Measurements from ENCODE around the gene SPDYE3.
"Not testable (repeated sequence)": the region's sequence is repeated elsewhere in the genome, so short reads cannot be mapped to it uniquely, and the experiment has no call there.

GRCh38 chr7:100268882-100269281 lies 38.6 kb upstream of the SPDYE3 start:
- not testable (repeated sequence) for TF ChIP-seq TAF1 (IDR thresholded peaks at IDR 0.05; ENCODE audit: borderline replicate concordance, low read depth, low read length); POLR2A (IDR thresholded peaks at IDR 0.05; ENCODE audit: low read depth, low read length); POLR2AphosphoS5 (IDR thresholded peaks at IDR 0.05; ENCODE audit: low read depth, low read length)

All from GM12892 (cell line).